ENCODE measurements around the gene CARD18.
"Not testable (repeated sequence)": the region's sequence is repeated elsewhere in the genome, so short reads cannot be mapped to it uniquely, and the experiment has no call there.

DNA sequence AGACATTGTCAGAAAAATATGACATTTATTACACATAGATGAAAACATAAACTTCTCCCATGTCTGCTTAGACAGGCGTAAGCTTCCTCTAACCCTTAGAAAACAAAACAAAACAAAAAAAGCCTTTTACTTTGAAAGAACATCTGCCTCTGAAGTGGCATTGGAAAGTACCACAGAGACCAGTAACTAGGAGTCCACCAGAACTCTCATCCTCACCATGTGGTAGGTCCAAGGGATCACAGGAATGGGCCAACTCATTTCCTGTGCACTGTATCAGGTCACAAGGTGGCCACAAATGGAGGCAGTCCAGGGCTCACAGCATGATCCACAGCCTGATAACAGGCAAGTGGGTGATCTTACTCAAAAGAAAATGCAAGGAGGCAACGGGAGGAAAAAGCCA is 40.0 kb downstream of the CARD18 start:
- TF ChIP-seq CTCF (IDR thresholded peaks at IDR 0.05); POLR2AphosphoS5 (IDR thresholded peaks at IDR 0.05; ENCODE audit: low read depth, low read length): not testable (repeated sequence)
- TF ChIP-seq, protein P1, sequence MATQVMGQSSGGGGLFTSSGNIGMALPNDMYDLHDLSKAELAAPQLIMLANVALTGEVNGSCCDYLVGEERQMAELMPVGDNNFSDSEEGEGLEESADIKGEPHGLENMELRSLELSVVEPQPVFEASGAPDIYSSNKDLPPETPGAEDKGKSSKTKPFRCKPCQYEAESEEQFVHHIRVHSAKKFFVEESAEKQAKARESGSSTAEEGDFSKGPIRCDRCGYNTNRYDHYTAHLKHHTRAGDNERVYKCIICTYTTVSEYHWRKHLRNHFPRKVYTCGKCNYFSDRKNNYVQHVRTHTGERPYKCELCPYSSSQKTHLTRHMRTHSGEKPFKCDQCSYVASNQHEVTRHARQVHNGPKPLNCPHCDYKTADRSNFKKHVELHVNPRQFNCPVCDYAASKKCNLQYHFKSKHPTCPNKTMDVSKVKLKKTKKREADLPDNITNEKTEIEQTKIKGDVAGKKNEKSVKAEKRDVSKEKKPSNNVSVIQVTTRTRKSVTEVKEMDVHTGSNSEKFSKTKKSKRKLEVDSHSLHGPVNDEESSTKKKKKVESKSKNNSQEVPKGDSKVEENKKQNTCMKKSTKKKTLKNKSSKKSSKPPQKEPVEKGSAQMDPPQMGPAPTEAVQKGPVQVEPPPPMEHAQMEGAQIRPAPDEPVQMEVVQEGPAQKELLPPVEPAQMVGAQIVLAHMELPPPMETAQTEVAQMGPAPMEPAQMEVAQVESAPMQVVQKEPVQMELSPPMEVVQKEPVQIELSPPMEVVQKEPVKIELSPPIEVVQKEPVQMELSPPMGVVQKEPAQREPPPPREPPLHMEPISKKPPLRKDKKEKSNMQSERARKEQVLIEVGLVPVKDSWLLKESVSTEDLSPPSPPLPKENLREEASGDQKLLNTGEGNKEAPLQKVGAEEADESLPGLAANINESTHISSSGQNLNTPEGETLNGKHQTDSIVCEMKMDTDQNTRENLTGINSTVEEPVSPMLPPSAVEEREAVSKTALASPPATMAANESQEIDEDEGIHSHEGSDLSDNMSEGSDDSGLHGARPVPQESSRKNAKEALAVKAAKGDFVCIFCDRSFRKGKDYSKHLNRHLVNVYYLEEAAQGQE (IDR thresholded peaks at IDR 0.05; ENCODE audit: insufficient read depth in 1 of 2, low read depth in 2 of 2, low read length in 1 of 2), result not testable (repeated sequence)

Measured in Panc1 (cell line).